CD4-positive, alpha-beta T cell treated with Interleukin-1 beta for 1 hour (primary cell): ENCODE results near the gene SMIM36.
"Not testable (repeated sequence)": the region's sequence is repeated elsewhere in the genome, so short reads cannot be mapped to it uniquely, and the experiment has no call there.

Experiments
- DNase-seq, 2 donors: peaks; one replicate each; pipeline ENCODE4 v3.0.0-alpha.2; 2020 to 2022

Gene SMIM36

DNA sequence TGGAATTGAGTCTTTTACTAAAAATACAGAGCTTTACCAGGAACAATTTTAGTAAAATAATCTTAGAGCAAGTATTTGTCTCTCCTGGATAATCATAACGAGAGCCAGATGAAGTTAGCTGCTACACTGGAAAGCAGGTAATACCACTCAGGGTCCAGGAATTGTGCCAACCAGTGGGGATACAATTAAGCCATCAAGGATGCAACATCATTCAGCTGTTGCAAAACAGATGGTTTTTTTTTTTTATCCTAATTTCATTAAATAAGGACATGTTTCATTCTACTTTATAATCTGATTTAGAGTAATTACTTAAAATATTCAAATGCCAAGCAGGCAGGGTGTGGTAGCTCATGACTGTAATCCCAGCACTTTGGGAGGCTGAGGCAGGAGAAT lies 99.8 kb downstream of the SMIM36 start:
- no peak for DNase-seq

DNA sequence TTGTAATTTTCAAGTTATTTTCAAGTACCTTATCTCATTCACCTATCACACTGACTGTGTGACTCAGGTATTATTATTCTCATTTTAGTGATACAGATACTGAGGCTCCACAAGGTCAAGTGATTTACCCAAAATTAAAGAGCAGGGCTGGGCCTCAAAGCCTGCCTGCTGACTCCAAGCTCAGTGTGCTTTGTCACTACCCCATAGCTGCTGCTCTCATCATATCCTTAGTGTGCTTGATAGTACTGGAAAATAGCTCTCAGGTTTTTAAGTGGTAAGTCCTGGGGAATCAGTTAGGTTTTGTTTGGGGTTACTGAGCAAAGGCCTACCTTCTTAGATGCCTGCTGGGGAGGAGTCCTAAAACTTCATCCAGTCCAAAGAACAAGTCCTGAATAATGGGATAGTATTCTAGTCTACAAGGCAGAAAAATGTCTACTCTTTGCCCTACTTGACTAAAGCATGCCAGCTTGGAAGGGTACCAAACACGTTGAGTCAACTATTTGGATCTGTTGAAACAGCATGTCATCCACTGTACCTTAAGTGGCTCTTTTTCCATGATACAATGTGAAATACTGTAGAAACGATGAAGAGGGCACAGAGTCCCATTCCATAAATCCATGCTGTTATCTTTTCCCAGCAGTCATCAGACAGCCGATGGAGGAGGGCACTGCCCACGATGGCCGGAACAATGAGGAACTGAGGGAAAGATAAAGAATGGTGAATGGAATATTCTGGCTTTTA lies 100.4 kb downstream of the SMIM36 start:
- DNase-seq, result no peak

DNA sequence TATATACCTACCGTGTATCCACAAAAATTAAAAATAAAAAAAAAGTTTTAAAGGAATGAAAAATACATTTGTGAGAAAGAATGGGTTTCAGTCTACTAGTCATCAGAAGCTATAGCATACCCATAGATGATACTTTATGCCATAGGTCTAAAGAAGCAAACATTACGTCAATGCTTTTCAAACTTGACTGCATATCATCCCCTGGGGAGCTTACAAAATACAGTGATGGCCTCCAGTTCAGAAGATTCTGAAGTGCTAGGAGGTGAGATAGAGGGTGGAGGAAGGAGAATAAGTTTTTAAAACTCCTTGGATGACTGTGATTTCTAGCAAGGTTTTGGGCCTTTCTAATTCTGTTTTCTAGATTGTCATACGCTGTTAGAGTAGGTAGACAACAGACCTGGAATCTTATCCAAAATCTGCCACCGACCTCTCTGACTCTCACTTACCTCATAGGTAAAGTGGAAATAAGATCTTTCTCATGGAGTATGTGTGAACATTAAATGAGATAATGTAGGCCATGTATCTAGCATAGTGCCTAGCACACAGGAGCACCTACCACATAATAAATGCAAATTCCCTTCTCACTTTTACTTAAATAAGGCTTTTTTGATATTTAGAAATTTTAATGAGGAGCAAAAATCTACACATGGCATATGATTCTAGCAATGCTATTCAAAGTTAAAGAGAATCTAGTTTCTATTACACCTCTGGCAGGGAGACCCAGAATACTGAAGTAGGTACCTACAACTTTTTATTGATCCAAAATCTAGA lies 102.0 kb downstream of the SMIM36 start:
- no peak for DNase-seq

DNA sequence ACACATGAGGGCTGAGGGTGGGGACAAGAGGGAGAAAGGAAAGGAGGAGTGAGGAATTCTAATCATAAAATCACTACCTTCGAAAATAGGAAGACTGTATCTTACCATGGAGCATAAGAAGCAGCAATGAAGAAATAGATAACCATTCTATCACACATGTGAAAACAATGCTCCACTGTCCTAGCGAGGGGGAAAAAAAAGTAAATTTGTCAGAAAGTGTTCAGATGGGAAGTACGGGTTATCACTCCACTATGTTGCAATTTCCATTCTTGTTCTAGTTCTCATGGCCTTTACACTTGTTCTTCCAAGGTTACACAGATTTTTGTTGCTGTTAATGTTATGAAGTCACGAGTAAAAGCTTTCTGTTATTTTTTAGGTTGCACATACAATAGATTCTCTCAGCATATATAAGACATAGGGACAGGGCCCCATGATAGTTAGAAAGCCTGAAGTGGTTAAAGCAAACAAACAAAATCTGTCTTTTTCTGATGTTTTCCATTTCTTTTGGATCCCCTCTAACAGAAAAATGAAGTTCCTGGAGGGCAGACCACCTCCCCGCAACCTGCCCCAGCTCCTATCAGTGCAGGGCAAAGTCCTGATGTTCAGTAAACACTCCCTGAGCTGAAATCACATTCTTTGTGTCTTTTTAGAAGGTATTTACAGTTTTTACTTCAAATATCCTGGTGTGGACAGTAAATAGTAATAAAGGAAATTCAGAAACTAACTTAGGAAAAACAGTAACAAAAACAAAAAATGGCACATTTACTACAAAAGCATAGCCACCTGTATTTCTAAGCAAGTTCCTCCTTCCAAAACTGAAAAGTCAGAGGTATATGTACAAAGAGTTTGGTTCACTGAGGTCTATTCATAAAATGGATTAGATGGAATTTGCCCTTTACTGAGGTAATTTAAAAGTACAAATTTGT lies 103.3 kb downstream of the SMIM36 start:
- no peak for DNase-seq

DNA sequence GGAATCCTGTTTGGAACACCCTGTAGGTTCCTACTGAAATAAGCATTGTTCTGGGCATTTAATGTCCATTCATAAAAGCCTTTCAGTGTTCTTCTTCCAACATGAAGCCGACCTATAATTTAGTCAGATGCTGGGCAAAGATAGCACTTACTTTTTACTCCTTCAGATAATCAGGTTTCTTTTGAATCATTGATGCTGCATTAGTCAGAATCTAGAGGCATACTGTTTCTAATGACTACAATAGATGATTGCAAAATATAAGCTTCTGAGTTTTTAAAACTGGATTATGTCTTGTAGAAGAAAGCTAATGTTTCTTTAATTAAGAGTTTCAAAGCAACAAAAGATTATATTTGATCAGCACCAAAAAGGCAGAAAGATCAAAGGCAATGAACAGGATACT lies 105.7 kb downstream of the SMIM36 start:
- no peak for DNase-seq

DNA sequence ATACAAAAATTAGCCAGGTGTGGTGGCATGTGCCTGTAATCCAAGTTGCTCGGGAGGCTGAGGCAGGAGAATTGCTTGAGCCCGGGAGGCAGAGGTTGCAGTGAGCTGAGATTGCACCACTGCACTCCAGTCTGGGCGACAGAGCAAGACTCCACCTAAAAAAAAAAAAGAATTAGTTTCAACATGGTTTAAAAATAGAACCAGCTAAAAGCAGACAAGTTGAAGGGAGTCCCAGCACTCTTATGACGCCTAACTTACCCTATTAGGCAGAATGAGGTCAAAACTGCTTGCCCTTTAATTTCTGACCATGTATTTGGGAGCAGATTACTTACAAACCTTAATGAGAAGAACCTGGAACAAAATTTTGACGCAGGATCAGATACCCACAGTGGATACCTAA lies 107.1 kb downstream of the SMIM36 start:
- DNase-seq, result not testable (repeated sequence)

DNA sequence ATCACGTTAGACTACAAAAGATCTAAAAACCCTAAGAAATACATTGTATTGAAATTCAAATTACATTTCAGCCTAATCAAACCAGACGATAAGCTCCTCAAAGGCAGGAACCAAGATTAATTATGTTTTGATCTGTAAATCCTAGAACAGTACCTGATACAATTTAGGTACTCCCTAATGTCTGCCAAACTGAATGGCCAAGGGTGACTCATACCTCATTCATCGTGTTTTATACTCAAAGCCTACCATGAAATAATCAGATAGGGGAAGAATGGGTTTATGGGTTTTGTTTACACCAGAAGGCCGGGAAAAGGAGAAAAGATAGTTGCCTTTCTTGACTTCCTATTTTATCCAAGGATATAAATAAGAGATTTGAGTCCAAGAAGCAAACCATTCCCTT lies 108.9 kb downstream of the SMIM36 start:
- DNase-seq, result no peak
